ENCODE data around the gene LARP4. TPM values are rescaled to one million over a fixed set of nuclear protein-coding genes. Genes with fewer than 3 reads are reported as not detected.

Gene LARP4
- polyA plus RNA-seq, 1 donor from 2014 or later: 17.8 TPM

DNA sequence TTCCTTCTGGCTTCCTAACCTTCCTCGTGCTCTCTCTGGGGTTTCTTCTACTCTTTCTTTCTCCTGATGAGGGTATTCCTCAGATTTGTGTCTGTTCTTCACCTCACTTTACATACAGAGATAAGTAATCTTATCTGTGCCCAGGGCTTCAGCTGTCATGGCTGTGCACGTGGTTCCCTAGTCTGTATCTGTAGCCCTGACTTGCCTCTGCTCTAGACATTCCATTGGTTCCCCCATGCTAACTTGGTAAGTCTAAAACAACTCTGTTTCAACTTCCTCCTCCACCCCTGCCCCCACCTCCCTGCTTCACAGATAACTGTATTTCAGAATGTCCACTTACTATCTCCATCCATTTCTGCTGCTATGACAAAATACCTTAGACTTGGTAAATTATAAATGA is 114.9 kb downstream of the LARP4 start:
- Histone ChIP-seq H4K20me1 (ENCODE audit: insufficient read depth) (no peaks in the 10 kb centered on the region), H3K4me3 (ENCODE audit: low read length) (no peak overlapping the region), H3K9me2 (ENCODE audit: insufficient read depth, low read length) (no peaks in the 10 kb centered on the region), H3K27me3 (ENCODE audit: insufficient read depth, low read depth, low read length) (no peaks in the 10 kb centered on the region), H3K79me2 (replicated peaks; ENCODE audit: insufficient read depth, low read length) (peaks cover 71% of the 10 kb centered on the region), H3K36me3 (ENCODE audit: insufficient read depth, low read length) (no peaks in the 10 kb centered on the region), H3K9me3 (ENCODE audit: low read length) (no peaks in the 10 kb centered on the region), H3K9ac (ENCODE audit: low read length) (no peak overlapping the region), H3K4me2 (ENCODE audit: low read length) (no peak overlapping the region), H2AFZ (ENCODE audit: low read depth, low read length) (no peak overlapping the region), H3K27ac (ENCODE audit: low read length) (no peak overlapping the region), H3F3A (ENCODE audit: insufficient read depth, low read length, poor library complexity, severe bottlenecking) (no peaks in the 10 kb centered on the region)
- TF ChIP-seq EZH2 (IDR thresholded peaks at IDR 0.05; ENCODE audit: borderline replicate concordance, insufficient read depth, low read length, poor library complexity, severe bottlenecking) (no peak), RAD21 (conservative IDR thresholded peaks at IDR 0.05) (no peak), MXI1 (conservative IDR thresholded peaks at IDR 0.05; ENCODE audit: poor library complexity, severe bottlenecking) (no peak), EP300 (conservative IDR thresholded peaks at IDR 0.05; ENCODE audit: poor library complexity, severe bottlenecking) (no peak), SMC3 (conservative IDR thresholded peaks at IDR 0.05; ENCODE audit: poor library complexity) (no peak), POLR2AphosphoS5 (IDR thresholded peaks at IDR 0.05) (no peak), TAF1 (IDR thresholded peaks at IDR 0.05; ENCODE audit: low read depth) (no peak)
- TF ChIP-seq, protein P1, sequence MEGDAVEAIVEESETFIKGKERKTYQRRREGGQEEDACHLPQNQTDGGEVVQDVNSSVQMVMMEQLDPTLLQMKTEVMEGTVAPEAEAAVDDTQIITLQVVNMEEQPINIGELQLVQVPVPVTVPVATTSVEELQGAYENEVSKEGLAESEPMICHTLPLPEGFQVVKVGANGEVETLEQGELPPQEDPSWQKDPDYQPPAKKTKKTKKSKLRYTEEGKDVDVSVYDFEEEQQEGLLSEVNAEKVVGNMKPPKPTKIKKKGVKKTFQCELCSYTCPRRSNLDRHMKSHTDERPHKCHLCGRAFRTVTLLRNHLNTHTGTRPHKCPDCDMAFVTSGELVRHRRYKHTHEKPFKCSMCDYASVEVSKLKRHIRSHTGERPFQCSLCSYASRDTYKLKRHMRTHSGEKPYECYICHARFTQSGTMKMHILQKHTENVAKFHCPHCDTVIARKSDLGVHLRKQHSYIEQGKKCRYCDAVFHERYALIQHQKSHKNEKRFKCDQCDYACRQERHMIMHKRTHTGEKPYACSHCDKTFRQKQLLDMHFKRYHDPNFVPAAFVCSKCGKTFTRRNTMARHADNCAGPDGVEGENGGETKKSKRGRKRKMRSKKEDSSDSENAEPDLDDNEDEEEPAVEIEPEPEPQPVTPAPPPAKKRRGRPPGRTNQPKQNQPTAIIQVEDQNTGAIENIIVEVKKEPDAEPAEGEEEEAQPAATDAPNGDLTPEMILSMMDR (IDR thresholded peaks at IDR 0.05; ENCODE audit: poor library complexity, severe bottlenecking): no peak
- TF ChIP-seq, protein P2, sequence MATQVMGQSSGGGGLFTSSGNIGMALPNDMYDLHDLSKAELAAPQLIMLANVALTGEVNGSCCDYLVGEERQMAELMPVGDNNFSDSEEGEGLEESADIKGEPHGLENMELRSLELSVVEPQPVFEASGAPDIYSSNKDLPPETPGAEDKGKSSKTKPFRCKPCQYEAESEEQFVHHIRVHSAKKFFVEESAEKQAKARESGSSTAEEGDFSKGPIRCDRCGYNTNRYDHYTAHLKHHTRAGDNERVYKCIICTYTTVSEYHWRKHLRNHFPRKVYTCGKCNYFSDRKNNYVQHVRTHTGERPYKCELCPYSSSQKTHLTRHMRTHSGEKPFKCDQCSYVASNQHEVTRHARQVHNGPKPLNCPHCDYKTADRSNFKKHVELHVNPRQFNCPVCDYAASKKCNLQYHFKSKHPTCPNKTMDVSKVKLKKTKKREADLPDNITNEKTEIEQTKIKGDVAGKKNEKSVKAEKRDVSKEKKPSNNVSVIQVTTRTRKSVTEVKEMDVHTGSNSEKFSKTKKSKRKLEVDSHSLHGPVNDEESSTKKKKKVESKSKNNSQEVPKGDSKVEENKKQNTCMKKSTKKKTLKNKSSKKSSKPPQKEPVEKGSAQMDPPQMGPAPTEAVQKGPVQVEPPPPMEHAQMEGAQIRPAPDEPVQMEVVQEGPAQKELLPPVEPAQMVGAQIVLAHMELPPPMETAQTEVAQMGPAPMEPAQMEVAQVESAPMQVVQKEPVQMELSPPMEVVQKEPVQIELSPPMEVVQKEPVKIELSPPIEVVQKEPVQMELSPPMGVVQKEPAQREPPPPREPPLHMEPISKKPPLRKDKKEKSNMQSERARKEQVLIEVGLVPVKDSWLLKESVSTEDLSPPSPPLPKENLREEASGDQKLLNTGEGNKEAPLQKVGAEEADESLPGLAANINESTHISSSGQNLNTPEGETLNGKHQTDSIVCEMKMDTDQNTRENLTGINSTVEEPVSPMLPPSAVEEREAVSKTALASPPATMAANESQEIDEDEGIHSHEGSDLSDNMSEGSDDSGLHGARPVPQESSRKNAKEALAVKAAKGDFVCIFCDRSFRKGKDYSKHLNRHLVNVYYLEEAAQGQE (IDR thresholded peaks at IDR 0.05; ENCODE audit: borderline replicate concordance): no peak

DNA sequence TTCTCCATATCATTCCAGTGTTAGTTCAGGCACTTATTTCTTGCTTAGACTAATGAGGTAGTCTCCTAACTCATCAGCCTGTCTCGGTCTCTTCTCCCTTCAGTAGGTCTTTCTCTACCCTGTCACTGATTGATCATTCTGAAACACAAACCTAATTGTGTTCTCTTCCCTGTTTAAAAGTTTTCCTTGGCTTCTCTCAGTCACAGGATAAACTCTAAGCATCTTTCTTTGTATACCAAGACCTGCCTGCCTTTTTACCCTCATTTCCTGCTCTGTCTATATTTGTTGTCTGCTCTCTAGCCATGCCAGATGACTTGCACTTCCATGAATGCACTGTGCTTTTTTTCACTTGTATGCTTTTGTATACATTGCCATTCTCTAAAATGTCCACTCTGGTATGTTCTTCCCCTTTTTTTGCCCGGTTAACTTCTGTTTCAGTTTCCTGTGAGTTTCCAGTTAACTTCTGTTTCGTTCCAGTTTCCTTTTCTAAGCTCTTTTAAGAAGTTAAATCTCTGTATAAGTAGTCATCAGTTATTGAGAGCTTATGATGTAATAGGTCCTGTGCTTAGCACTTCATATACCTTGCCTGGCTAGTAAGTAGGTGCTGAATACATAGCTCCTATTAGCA is 116.8 kb downstream of the LARP4 start:
- Histone ChIP-seq H3K9me2 (ENCODE audit: insufficient read depth, low read length) (no peaks in the 10 kb centered on the region), H3F3A (ENCODE audit: insufficient read depth, low read length, poor library complexity, severe bottlenecking) (no peaks in the 10 kb centered on the region), H2AFZ (ENCODE audit: low read depth, low read length) (no peak overlapping the region), H3K36me3 (ENCODE audit: insufficient read depth, low read length) (no peaks in the 10 kb centered on the region), H3K4me2 (ENCODE audit: low read length) (no peak overlapping the region), H3K27me3 (ENCODE audit: insufficient read depth, low read depth, low read length) (no peaks in the 10 kb centered on the region), H3K9ac (ENCODE audit: low read length) (no peak overlapping the region), H3K9me3 (ENCODE audit: low read length) (no peaks in the 10 kb centered on the region), H3K79me2 (replicated peaks; ENCODE audit: insufficient read depth, low read length) (peaks cover 62% of the 10 kb centered on the region), H4K20me1 (ENCODE audit: insufficient read depth) (no peaks in the 10 kb centered on the region), H3K27ac (ENCODE audit: low read length) (no peak overlapping the region), H3K4me3 (ENCODE audit: low read length) (no peak overlapping the region)
- no peak for TF ChIP-seq EP300 (conservative IDR thresholded peaks at IDR 0.05; ENCODE audit: poor library complexity, severe bottlenecking)
- no peak for TF ChIP-seq RAD21 (conservative IDR thresholded peaks at IDR 0.05)
- no peak for TF ChIP-seq SMC3 (conservative IDR thresholded peaks at IDR 0.05; ENCODE audit: poor library complexity)
- TF ChIP-seq EZH2 (IDR thresholded peaks at IDR 0.05; ENCODE audit: borderline replicate concordance, insufficient read depth, low read length, poor library complexity, severe bottlenecking): no peak
- TF ChIP-seq, protein P2 (IDR thresholded peaks at IDR 0.05; ENCODE audit: borderline replicate concordance): no peak
- TF ChIP-seq, protein P1 (IDR thresholded peaks at IDR 0.05; ENCODE audit: poor library complexity, severe bottlenecking): no peak
- no peak for TF ChIP-seq MXI1 (conservative IDR thresholded peaks at IDR 0.05; ENCODE audit: poor library complexity, severe bottlenecking)
- TF ChIP-seq TAF1 (IDR thresholded peaks at IDR 0.05; ENCODE audit: low read depth): no peak
- no peak for TF ChIP-seq POLR2AphosphoS5 (IDR thresholded peaks at IDR 0.05)

All from neural cell (in vitro differentiated cells).